Measurements from ENCODE around the gene SLC19A1. TPM values are rescaled to one million over a fixed set of nuclear protein-coding genes. Genes with fewer than 3 reads are reported as not detected.

Gene SLC19A1
- total RNA-seq, 4 donors from 2014 or later = 2.8 to 10.0 (median 6.6) TPM

DNA sequence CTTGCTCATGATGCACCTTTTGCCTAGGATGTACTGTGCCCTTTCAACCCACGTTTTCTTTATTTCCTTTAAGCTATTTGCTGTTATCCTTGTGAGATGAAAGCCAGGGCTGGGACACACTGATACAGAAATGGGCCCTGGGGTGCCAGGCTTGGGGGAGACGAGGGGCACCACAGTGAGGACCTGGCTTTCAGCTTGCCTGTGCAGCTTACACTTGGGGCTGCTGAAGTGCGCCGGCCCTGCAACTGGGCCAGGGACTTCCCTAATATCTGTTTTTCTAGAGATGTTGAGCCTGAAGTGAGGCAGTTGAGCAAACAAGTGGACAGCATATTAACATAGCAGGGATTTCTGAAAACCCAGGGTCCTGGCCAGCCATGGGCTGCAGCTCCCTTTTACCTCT is 42.5 kb upstream of the SLC19A1 start:
- intact Hi-C loops (cut with DNase I) = no loop called here
- Histone ChIP-seq H3K9me3 (peaks cover 0 to 38% (median 27%) of the 10 kb centered on the region in 4 donors), H3K36me3 (no peaks in the 10 kb centered on the region), H3K27me3 (peaks cover 0 to 73% (median 7%) of the 10 kb centered on the region in 4 donors), H3K27ac (replicated peaks in 1 of 4) (no peak overlapping the region), H3K4me3 (no peak overlapping the region), H3K4me1 (peaks cover 0 to 4% (median 2%) of the 10 kb centered on the region in 4 donors)
- TF ChIP-seq CTCF (IDR thresholded peaks at IDR 0.05) = no peak
- no peak for TF ChIP-seq POLR2AphosphoS5 (IDR thresholded peaks at IDR 0.05)
- no peak for TF ChIP-seq EP300 (IDR thresholded peaks at IDR 0.05)
- TF ChIP-seq POLR2A (IDR thresholded peaks at IDR 0.05; ENCODE audit: low read depth) = no peak
- WGBS = 89% methylated on average over 4 of the region's 4 CpGs
- no peak for DNase-seq (ENCODE audit: extremely low spot score)

GRCh38 chr21:45583831-45584509 is 41.7 kb upstream of the SLC19A1 start:
- intact Hi-C loops (cut with DNase I) = no loop called here
- TF ChIP-seq POLR2A (IDR thresholded peaks at IDR 0.05; ENCODE audit: low read depth) = no peak
- no peak for TF ChIP-seq EP300 (IDR thresholded peaks at IDR 0.05)
- no peak for TF ChIP-seq POLR2AphosphoS5 (IDR thresholded peaks at IDR 0.05)
- TF ChIP-seq CTCF (IDR thresholded peaks at IDR 0.05) = no peak
- DNase-seq (ENCODE audit: extremely low spot score) = no peak
- no peak overlapping the region for H3K27ac ChIP-seq (replicated peaks in 1 of 4)
- H3K4me1 ChIP-seq = no peaks in the 10 kb centered on the region
- H3K4me3 ChIP-seq = no peak overlapping the region
- WGBS = 89% methylated on average over 6 of the region's 10 CpGs
- peaks cover 0 to 33% (median 27%) of the 10 kb centered on the region in 4 donors for H3K9me3 ChIP-seq
- no peaks in the 10 kb centered on the region for H3K36me3 ChIP-seq
- H3K27me3 ChIP-seq = peaks cover 0 to 73% (median 2%) of the 10 kb centered on the region in 4 donors

DNA sequence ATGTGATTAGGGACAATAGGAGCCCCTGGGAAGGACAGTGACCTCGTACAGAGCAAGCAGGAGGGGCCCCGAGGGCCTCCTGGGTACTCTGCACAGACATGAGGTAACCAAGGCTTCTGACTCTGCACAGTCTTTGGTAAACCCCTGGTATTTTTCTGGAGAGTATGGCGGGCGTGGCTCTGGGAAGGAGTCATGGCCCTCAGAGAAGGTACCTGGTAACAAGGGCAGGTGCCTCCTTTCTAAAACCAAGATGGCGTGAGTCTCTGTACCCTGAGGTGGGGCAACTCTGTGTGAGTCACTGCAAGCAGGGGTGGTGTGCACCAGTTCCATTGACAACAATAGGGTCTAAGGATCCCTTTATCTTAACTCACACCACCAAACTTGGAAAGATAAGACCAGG is 39.9 kb upstream of the SLC19A1 start:
- Histone ChIP-seq H3K9me3 (peaks cover 0 to 23% (median 18%) of the 10 kb centered on the region in 4 donors), H3K27me3 (peaks cover 0 to 73% (median 0%) of the 10 kb centered on the region in 4 donors), H3K36me3 (no peaks in the 10 kb centered on the region), H3K27ac (replicated peaks in 1 of 4) (no peak overlapping the region), H3K4me3 (no peak overlapping the region), H3K4me1 (no peaks in the 10 kb centered on the region)
- WGBS = 90% methylated on average over 5 of the region's 5 CpGs
- DNase-seq (ENCODE audit: extremely low spot score) = no peak
- TF ChIP-seq EP300 (IDR thresholded peaks at IDR 0.05) = no peak
- intact Hi-C loops (cut with DNase I) = no loop called here

GRCh38 chr21:45581322-45581712 is 39.1 kb upstream of the SLC19A1 start:
- H3K9me3 ChIP-seq = peaks cover 0 to 15% (median 10%) of the 10 kb centered on the region in 4 donors
- H3K27me3 ChIP-seq = peaks cover 0 to 76% (median 0%) of the 10 kb centered on the region in 4 donors
- H3K4me1 ChIP-seq = no peaks in the 10 kb centered on the region
- 89% methylated on average over 5 of the region's 13 CpGs for WGBS
- DNase-seq (ENCODE audit: extremely low spot score) = no peak
- no peak overlapping the region for H3K4me3 ChIP-seq
- intact Hi-C loops (cut with DNase I) = no loop called here
- H3K36me3 ChIP-seq = no peaks in the 10 kb centered on the region
- H3K27ac ChIP-seq (replicated peaks in 1 of 4) = no peak overlapping the region
- TF ChIP-seq CTCF (IDR thresholded peaks at IDR 0.05) = no peak
- TF ChIP-seq POLR2AphosphoS5 (IDR thresholded peaks at IDR 0.05) = no peak
- no peak for TF ChIP-seq POLR2A (IDR thresholded peaks at IDR 0.05; ENCODE audit: low read depth)
- no peak for TF ChIP-seq EP300 (IDR thresholded peaks at IDR 0.05)

- Histone ChIP-seq H3K27me3 (peaks cover 0 to 71% (median 0%) of the 10 kb centered on the region in 4 donors), H3K9me3 (peaks cover 0 to 9% (median 4%) of the 10 kb centered on the region in 4 donors), H3K36me3 (no peaks in the 10 kb centered on the region), H3K4me1 (no peaks in the 10 kb centered on the region), H3K4me3 (no peak overlapping the region), H3K27ac (replicated peaks in 1 of 4) (no peak overlapping the region)
- intact Hi-C loops (cut with DNase I) = no loop called here
- DNase-seq (ENCODE audit: extremely low spot score) = no peak
- 69% methylated on average over 23 of the region's 33 CpGs for WGBS
- no peak for TF ChIP-seq EP300 (IDR thresholded peaks at IDR 0.05)
- TF ChIP-seq POLR2AphosphoS5 (IDR thresholded peaks at IDR 0.05) = no peak
- TF ChIP-seq POLR2A (IDR thresholded peaks at IDR 0.05; ENCODE audit: low read depth) = no peak
- no peak for TF ChIP-seq CTCF (IDR thresholded peaks at IDR 0.05)
These were observed 38.5 kb upstream of the SLC19A1 start for GRCh38 chr21:45580576-45581321.
